ENCODE measurements around the gene ZKSCAN4. TPM values are rescaled to one million over a fixed set of nuclear protein-coding genes. Genes with fewer than 3 reads are reported as not detected.

ZKSCAN4 gene
- total RNA-seq, 2 donors from 2014 or later, result 4.8 to 6.0 TPM

- intact Hi-C loops (cut with DNase I, micrococcal nuclease), result no loop called here
- ATAC-seq, result no peak
- DNase-seq, result no peak
These were observed 5.0 kb upstream of the ZKSCAN4 start for GRCh38 chr6:28257042-28257441.

DNA sequence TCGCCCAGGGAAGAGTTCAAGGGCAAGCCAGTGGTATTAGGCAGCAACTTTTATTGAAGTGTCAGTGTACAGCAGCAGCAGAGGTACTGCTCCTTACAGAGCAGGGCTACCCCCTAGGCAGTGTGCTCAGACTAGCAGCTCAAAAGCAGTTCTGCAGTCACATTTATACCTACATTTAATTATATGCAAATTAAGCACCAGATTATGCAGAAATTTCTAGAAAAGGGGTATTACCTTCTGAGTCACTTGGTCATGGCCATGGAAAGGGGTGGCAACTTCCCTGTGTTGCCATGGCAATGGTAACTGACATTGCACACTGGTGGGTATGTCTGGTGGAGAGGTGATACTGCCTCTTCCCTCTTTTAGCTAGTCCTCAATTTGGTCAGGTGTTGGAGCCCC is 2.1 kb upstream of the ZKSCAN4 start:
- DNase-seq (no peak), ATAC-seq (no peak)
- intact Hi-C loops (cut with DNase I, micrococcal nuclease), result no loop called here

DNA sequence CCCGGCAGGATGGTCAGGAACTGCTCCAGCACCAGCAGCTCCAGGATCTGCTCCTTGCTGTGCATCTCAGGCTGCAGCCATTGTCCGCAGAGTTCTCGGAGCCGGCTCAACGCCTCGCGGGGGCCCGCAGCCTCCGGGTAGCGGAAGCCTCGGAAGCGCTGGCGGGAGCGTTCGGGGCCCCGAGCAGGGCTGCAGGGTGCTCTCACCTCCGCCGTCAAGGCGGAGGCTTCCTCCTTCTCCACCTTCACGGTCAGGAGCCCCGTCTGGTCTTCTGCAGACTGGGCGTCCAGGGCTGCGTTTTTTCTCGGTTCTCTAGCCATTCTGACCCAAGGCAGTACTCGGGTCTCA is 434 bp downstream of the ZKSCAN4 start:
- intact Hi-C loops (cut with DNase I, micrococcal nuclease), result no loop called here
- DNase-seq, result peak in 1 of 2 donors; percentile 26
- peak; percentile 76 for ATAC-seq

DNA sequence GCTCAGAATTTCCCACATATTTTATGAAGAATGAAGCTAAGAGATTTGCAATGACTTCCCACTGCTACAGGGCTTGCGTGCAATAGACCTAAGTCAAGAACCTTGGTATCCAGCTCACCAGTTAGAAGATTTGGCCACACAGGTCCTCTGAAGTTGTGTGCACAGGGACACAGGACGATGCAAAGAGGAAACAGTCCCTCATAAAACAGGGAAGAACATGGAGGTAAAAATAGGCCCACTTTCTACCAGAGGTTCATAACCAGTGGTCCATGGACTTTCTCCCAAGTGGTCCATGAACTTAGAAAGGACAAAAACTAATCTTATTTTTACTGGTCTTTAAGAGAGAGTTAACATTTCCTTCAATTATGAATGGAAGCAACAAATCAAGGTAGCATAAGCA is 1.3 kb downstream of the ZKSCAN4 start:
- ATAC-seq, result no peak
- intact Hi-C loops (cut with DNase I, micrococcal nuclease), result no loop called here

DNA sequence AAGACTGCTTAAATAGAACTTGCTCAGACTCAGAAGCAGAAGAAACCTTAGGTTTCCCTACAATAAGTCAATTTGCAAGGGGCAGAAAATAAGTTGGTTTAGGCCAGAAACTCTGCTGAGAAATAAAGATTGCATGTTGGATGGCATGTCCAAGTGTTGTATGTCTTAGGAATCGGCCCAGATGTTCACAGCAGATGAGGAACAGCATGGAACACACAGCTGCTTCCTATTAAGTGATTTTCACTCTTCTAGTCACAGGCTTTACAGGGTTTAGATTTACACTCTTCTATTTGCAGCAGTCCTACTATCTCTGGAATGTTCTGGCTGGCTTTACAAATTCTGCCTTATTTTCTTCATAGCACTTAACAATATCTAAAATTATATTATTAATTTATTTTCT is 3.2 kb downstream of the ZKSCAN4 start:
- intact Hi-C loops (cut with DNase I, micrococcal nuclease), result no loop called here
- no peak for DNase-seq
- ATAC-seq, result no peak

More for the DNA sequence above, 1.3 kb downstream of the ZKSCAN4 start:
- DNase-seq, result no peak

DNA sequence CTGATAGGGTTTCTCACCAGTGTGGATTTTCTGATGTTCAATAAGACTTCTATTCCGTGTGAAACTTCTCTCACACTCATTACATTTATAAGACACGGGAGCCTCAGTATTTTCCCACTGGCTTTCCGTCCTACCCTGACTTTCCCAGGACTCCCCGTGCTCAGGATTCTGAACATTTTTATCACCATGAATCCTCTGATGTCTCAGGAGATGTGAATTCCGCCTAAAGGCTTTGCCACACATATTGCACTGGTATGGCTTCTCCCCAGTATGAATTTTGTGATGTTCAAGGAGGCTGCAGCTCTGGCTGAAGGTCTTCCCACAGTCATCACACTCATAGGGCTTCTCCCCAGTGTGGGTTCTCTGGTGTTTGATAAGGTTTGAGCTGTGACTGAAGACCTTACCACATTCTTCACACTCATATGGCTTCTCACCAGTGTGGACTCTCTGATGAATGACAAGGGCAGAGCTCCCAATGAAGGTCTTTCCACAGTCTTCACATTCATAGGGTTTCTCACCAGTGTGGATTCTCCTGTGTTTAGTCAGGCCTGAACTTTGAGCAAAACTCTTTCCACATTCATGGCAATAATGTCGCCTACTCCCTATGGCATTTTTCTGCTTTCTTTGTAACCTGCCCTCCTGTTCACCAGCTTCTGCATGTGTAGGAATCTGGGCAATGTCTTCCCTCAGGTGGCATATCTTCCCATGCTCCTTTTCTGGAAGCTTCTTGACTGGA is 6.7 kb downstream of the ZKSCAN4 start:
- intact Hi-C loops (cut with DNase I, micrococcal nuclease), result no loop called here
- no peak for DNase-seq
- no peak for ATAC-seq

GRCh38 chr6:28243946-28244345 is 8.1 kb downstream of the ZKSCAN4 start:
- intact Hi-C loops (cut with DNase I, micrococcal nuclease), result no loop called here
- ATAC-seq (no peak), DNase-seq (no peak)

- DNase-seq (no peak), ATAC-seq (no peak)
- intact Hi-C loops (cut with DNase I, micrococcal nuclease), result no loop called here
These were observed 11.6 kb downstream of the ZKSCAN4 start for GRCh38 chr6:28240471-28240870.

- ATAC-seq, result no peak
- intact Hi-C loops (cut with DNase I, micrococcal nuclease), result no loop called here
- DNase-seq, result no peak
These were observed 12.4 kb downstream of the ZKSCAN4 start for GRCh38 chr6:28239636-28240035.

DNA sequence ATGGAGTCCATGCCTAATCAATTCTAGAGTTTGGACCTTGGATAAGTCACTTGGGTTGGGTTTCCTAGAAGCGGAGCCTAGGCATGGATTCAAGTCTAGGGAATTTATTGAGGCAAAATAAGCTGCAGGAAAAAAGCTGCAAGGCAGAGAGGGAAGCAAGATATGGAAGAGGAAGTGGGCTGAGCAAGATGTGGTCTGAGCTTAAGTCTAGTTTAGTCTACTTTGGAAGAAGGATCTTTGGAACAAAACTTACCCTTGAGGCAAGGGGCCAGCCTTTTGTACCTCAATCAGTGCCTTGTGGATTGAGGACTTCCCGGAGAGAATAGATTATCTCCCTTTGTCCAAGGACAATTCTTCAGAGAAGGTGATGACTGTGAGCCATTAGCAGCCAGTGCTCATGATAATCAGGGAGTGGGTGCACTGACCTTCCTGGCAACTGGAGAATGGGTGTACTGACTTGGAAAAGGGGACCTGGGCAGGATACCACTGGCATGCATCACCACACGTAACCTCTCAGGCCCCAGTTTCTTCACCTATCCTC is 16.1 kb downstream of the ZKSCAN4 start:
- ATAC-seq (no peak), DNase-seq (no peak)
- intact Hi-C loops (cut with DNase I, micrococcal nuclease), result no loop called here

DNA sequence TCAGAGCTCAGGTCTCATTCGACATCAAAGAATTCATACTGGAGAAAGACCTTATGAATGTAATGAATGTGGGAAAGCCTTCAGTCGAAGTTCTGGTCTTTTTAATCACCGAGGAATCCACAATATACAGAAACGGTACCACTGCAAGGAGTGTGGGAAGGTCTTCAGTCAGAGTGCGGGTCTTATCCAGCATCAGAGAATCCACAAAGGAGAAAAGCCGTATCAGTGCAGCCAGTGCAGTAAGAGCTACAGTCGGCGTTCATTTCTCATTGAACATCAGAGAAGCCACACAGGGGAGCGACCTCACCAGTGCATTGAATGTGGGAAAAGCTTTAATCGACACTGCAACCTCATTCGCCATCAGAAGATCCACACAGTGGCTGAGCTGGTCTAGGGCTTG is 19.3 kb downstream of the ZKSCAN4 start:
- ATAC-seq (no peak), DNase-seq (no peak)
- intact Hi-C loops (cut with DNase I, micrococcal nuclease), result no loop called here

DNA sequence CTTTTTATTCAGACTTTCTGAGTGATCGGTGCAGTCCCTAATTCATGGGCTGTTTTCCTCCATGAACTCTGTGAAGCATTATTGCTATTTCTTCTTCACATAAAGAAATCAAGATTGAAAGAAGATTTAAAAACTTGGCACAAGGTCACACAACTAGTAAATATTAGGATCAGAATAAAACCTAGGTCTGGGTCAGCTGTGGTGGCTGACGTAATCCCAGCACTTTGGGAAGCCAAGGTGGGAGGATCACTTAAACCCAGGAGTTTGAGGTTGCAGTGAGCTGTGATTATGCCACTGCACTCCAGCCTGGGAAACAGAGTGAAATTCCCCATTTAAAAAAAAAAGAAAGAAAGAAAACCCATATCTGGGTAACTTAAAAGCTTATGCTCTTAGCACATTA is 25.6 kb downstream of the ZKSCAN4 start:
- no peak for ATAC-seq
- no peak for DNase-seq
- intact Hi-C loops (cut with DNase I, micrococcal nuclease), result no loop called here

- ATAC-seq (peak; percentile 98), DNase-seq (peak; percentile 89 to 90)
- intact Hi-C loops (cut with DNase I, micrococcal nuclease), result no loop called here
These were observed 26.8 kb downstream of the ZKSCAN4 start, which contains the start of gene ZSCAN9 for GRCh38 chr6:28225056-28225834. TSS of gene ZSCAN9 (plus strand) at chr6:28225275. CDS start at chr6:28227085, 1,810 bp downstream.

GRCh38 chr6:28224131-28225055 is 27.7 kb downstream of the ZKSCAN4 start:
- intact Hi-C loops (cut with DNase I, micrococcal nuclease), result no loop called here
- ATAC-seq (no peak), DNase-seq (no peak)

DNA sequence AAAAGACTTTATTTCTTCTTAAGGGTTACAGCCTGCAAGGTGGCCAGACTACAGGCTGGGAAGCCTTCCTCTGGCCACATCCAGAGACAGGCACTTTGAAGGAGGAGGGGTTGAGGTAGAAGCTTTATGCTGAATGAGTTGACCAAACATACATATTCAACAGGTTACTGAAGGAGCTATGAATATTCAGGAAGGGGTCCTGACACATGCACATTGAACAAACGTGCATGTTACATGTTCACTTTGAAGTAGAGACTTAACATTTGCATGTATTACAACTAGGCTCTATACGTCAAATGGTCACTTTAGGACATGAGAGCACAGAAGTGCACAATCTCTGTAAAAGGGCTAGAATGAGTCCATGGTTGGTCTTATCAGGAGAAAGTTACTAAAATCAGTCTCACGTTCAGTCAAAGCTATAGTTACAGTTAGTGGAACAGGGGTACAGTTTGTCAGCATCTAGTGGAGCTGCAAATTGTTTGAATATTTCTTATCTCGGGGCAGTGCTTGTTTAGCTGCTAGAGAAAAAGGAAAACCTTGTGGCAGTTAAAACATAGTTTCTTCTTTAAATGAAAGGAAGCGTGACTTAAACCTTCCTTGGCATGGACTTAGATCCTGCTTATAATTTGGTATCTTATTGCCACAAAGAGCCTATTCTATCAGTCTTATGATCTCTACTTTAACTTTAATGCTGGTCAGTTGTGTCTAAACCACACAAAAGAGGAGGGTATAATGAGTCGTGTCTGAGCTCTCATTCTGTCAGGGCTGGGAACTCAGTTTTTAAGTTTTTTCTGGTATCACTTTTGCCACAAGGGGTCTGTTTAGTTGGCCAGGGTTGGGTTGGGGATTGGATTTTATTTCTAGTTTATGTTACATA is 31.6 kb downstream of the ZKSCAN4 start:
- ATAC-seq (no peak), DNase-seq (no peak)
- intact Hi-C loops (cut with DNase I, micrococcal nuclease), result no loop called here

GRCh38 chr6:28218312-28219248 is 33.5 kb downstream of the ZKSCAN4 start:
- intact Hi-C loops (cut with DNase I, micrococcal nuclease), result loop anchor here in 1 of 2 donors (10.0 kb wide), 1 partner anchor 74 kb away; the partner anchor contains the start of gene ZKSCAN8
- DNase-seq (peak; percentile 78 to 90), ATAC-seq (peak; percentile 90)

DNA sequence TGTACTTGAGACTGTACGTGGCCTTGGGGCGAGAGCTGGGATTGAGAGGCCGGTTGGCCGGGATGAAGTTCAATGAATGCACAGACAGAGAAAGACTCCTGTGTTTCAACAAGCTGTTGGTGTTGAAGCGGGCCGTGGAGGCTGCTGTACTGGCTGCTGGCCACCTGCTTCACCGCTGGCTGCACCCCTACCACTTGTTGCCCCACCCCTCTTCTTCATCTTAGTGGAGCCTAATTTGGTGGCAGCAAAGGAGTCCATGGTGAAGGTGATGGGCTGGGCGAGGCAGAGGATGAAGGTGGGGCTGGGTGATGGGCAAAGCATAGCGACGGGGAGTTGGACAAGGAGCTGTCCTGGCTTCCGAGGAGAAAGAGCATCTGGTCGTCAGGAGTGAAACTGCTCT is 34.2 kb downstream of the ZKSCAN4 start:
- DNase-seq, result no peak
- intact Hi-C loops (cut with DNase I, micrococcal nuclease), result loop anchor here in 1 of 2 donors (10.0 kb wide), 1 partner anchor 73 kb away; the partner anchor contains the start of gene ZKSCAN8
- no peak for ATAC-seq
